ENCODE results near the gene LTO1.

GRCh38 chr11:69617220-69617619 lies 57.9 kb downstream of the LTO1 start:
- TF ChIP-seq CREB1 (CRISPR knock-in tag; IDR thresholded peaks at IDR 0.05; ENCODE audit: low read depth) (no peak), EZH2 (IDR thresholded peaks at IDR 0.05; ENCODE audit: low read depth, unreplicated experiment) (no peak), CTCF (conservative IDR thresholded peaks at IDR 0.05; ENCODE audit: low read depth in 2 of 2) (no peak), REST (IDR thresholded peaks at IDR 0.05; ENCODE audit: unreplicated experiment) (no peak)

All from GM23338 (cell line).